HG02571 (cell line): Measurements from ENCODE around the gene CTNNBIP1.

ENCODE experiments used
- ATAC-seq: cut with Tn5 transposase; IDR thresholded peaks from one replicate; pipeline ENCODE4 v1.9.1; 2021; ENCODE audit warnings: mild to moderate bottlenecking, moderate library complexity; ENCODE audit not compliant: unreplicated experiment

CTNNBIP1 gene

DNA sequence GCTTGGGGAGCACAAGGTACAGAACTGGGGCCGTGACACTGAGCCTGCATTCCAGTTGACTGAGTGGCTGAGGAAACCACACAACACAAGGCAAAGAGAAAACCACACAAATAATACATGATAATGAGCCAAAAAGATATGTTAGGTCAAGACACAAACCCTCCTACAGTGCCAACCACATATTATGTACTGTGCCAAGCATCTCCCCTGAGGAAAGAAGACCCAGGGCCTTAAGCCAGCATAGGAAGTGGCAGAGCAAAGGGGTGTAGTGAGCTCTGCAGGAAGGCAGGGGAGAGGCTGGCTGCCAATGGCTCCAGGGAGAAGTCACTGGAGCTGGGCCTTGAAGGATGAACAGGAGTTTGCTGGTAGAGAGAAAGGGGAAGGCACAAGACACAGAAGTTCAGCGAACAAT is 28.2 kb downstream of the CTNNBIP1 start:
- ATAC-seq: no peak

DNA sequence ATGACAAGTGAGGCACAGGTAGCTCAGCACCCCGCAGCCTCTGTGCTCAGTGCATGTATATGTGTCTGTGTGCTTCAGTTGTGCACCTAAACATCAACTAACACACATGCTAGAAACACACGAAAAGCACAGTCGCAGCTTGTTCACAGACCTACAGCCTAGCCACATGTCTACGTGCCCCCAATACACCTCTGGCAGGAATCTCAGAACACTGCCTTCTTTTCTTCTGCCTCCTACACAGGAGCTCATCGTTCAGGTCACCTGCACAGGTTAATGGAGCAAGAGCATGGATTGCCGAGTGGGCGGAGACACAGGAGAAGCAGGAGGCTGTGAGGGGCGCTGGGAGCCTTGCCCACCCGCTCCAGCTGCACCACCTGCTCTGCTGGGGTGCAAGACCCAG is 31.7 kb downstream of the CTNNBIP1 start:
- no peak for ATAC-seq

DNA sequence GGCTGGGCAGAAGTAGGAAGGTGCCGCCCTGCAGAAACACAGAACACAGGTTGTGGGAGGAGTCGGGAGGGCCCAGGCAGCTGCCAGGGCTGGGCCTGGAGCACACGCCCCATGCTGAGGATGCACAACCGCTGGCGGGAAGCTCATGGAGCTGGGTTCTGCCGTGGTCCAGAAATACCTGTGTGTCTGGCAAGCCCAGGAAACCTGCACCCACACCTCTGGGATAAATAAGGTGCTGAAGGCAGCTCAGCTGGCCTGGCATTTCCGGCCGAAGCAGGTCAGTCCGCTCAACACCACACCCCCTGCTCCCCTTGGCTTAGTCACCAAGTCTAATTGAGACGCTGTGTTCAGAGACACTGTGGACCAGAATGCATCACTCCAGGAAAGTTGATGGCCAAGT is 32.1 kb downstream of the CTNNBIP1 start:
- no peak for ATAC-seq

DNA sequence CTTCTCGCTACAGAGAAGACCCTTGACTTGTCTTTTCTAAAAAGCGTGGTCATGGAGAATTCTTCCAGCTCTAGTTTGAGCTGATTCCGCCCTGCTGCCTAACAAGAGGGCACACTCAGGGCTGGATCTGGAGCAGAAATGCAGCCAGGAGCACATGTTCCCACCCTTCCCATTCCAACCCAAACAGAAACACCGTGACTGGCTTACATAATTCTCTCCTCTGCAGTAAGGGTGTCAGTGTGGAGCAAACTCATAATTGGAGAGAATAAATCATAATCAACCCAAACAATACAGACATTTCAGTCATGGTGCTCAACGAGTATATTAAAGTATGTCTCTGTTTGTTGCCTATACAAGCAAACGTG is 34.5 kb downstream of the CTNNBIP1 start:
- no peak for ATAC-seq

DNA sequence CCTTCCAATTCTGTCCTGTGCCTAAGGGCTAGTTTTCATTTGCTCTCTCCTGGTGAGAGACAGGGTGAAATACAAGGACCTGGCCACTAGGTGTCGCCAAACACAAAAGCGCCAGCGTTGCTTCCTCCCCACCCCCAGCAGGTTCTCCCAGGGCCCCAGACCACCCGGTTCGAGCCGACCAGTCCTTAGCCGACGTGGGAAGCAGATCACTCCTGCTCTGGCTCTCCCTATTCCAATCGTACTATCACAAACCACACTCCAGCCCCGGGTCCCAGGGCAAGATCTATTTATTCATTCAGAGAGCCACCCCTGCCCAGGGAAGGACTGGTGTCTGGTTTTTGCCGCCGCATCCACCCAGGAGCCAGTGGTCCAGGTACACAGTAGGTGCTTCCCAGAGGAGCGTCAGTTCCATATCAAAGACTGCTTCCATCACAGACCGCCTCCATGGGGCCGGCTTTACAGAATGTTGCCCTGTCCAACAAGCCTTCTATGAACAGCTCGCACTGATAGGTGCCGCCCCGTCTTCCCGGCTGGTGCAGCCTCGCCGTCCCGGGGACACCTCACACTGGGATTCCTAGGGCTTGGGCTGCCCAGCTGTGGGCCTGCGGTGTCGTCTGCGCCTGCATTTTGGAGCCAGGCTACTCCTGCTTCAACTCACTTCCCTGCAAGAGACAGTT is 35.0 kb downstream of the CTNNBIP1 start:
- no peak for ATAC-seq

DNA sequence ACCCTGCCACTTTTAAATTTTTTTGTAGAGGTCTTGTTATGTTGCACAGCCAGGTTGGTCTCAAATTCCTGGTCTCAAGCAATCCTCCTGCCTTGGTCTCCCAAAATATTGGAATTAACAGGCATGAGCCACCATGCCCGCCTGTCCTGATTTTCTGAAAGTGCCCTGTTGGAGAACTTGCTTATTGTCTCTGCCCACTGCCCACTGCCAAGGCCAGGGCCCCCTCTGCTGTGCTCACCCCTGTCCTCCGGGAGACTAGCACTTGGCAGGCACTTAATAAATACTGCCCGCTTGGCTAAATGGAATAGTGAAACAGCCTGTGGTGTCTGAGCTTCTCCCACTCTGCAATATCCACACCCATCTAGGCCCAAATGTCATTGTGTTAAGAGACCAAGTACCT is 35.7 kb downstream of the CTNNBIP1 start:
- ATAC-seq: no peak

DNA sequence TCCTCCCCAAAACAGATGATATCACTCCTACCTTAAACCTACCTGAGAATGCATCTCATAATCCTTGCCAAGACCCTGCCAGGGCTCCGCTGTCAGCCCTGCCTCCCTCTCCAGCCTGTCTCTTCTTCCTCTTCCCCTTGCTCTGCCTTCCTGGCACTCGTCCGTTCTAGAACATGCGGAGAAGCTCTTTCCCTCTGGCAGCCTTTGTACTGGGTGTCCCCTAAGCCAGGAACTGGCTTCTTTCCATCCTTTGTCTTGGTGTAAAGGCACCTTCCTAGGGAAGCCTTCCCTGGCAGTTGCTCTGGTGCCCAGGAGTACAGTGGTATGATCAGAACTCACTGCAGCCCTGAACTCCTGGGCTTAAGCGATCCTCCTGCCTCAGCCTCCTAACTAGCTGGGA is 36.1 kb downstream of the CTNNBIP1 start:
- no peak for ATAC-seq

DNA sequence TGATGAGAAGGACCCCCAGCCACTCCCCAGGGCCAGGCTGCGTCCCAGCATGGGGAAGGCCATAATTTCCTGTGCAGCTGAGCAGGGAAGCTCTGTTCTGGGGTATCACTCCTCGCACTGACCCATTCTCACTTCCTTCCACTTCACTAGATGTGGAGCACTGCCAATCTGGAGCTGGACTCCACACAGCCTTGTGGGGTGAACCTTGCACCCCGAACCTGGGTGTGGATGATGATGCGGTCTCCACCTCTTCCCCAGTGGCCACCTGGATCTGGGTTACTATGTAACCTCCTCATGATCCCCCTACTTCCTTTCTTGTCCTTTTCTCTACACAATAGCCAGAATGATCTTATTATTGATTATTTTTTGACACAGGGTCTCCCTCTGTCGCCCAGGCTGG is 36.7 kb downstream of the CTNNBIP1 start:
- no peak for ATAC-seq

DNA sequence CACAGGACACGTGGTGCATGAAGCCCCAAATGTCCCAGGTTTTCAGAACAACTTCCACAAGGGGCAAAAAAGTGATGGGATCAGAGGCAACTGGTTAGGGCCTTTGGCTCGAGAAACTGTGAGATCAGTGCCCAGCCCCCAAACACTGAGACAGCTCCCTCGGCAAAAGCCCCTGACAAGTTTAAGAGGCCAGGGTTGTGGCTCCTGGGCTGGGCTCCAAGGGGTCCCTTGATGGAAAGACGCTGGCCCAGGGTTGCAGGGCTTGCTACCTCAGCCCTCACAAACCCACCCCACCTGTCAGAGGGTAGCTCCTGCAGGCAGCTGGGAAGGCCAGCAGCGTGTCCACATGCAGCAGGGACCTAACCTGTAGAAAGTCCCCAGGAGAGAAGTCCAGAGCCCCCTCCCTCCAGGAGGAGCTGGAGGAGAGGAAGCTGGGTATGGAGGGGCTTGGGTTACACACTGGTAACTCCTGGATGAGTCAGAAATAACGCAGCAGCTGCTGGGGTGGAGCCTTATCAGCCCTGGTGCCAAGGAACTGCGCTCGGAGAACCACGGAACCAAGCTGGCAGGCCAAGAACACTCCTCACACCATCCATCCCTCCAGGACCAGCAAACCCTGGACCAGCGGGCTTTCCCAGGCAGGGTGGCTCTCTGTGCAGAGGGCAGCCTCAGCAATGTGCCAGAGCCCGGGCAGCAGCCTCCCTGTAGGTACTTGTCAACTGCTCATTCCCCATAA is 37.5 kb downstream of the CTNNBIP1 start:
- ATAC-seq: no peak

DNA sequence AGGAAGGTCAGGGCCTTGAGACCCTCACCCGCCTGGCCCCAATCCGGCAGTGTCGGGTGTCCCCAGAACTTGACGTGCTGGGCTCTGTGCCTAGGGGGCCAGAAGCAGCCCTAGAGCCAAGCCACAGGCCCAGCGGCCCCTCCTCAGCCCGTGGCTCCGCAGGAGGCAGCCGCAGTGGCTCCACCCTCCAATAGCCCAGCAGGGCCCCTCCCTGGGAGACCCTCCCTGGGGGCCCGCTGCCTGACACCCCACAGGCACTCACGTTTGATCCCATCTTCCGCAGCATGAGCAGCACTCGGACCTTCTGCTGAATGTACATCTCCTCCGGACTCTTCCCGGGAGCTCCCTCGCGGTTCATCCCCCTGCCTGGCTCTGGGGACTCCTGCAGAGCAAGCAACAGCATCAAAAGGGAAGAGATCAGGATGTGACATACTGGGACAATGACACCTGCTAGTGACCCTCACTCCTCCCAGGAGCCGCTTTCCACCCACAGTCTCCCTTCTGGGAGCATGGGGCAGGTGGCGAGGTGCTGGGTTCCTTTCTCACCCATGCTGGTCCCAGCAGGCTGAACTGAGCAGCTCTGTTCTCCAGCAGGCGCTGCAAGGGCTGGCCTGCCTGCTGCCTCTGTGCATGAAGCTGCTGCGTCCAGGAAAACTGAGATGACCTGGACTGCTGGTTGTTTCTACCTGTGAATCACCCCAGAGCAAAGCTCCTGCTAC is 38.2 kb downstream of the CTNNBIP1 start:
- no peak for ATAC-seq

DNA sequence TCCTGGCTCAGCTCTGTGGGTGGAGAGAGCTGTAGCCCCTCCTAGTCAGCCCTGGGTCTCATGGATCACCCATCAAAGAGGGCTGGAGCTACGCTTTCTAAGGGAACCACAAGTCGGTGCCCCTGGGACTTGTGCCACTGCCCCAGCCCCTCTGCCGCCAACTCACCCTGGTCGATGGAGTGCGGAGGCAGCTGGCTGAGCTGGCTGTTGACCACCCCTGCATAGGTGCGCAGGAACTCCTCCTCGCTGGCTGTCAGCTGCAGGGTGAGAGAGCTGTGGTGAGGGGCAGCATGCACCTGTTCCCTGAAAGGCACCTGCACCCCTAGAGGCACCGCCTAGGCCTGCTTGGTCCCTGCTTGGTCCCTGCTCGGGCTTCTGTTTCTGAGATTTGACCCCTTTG is 39.0 kb downstream of the CTNNBIP1 start:
- ATAC-seq: no peak

DNA sequence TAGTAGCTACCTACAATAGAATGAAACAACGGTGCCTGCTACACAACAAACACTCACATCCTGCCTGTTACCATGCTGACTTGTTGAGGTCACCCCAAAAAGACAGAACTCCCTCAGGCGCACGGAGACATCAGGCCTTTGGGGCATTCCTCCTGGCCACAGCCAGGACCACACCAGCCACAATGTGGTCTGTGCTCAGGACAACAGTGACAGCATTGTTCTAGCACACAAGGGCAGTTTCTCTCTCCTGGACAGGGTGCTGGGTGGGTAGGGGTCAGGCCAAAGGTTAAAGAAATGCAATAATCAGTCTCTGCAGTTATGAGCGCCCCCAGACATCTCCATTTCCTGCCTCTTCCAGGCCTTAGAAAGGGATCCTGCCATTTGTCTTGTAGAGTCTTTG is 39.5 kb downstream of the CTNNBIP1 start:
- ATAC-seq: no peak

DNA sequence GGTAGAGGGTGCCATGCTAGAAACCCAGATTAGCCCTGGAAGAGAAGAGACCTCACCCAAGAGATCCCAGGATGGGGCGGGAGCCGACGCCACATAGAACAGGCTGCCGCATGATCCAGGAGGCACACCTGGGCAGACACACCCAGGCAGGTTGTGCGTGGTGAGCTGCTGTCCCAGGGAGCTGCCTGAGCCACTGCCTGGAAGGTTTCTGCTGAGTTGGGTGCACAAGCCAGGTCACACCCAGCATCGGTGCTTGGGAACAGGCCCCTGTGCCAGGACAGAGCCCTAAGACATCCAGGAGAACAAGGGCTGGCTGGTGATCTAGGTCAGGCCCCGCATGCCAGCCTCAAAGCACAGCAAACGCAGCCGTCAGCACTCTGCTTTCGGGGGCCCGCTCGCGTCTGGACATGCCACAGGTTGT is 40.2 kb downstream of the CTNNBIP1 start:
- ATAC-seq: no peak

DNA sequence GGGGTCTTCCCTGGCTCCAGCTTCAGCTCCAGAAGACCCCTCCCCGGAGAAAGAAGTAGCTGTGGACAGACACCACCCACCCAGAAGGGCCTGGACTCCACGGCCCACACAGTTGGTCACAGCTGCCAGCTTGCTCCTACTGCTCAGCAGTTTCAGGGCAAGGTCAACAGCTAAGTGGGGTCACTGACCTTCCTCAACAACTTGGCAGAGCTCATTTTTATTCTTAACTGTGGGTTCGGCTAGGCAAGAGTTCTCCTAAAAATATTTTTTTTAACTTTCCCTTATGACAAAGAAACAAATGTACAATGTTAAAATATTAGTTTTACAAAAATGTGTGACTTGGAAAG is 41.9 kb downstream of the CTNNBIP1 start:
- ATAC-seq: no peak

DNA sequence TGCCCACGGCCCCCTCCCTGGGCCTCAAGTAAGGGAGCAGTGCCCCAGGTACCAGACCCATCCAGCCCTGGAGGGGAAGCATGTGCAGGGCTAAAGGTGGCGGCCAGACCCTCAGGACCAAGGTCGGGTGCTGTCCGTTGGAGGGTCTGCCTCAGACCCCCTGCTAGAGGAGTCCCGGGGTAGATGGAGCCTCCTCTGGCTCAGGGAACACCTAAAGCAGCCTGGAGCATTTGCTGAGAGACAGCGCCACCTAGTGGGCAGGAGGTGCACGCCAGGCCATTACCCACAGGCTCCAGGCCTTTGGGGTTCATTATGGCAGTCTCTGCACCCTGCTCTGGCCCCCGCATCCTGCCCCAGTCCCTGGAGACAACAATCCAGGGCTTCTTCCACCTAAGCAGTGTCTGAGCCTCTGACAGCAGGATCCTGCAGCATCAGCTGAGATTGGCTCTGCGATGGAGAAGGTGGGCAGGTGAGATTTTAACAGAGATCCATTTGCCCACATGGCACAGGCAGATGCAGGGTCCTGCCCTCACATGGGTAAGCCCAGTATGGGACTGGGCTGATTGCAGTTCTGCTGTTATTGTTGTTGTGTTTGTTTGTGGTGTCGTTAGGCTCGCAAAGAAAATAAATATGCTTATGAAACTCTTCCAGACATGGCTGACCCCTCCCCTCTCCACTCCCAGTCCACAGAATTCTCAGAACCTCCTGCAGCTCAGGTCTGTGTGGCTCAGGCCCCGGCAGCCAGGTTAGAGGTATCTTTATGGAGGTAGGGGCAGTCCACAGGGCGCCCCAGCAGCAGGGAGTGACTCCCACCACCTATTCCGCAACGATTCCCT is 42.4 kb downstream of the CTNNBIP1 start:
- no peak for ATAC-seq

DNA sequence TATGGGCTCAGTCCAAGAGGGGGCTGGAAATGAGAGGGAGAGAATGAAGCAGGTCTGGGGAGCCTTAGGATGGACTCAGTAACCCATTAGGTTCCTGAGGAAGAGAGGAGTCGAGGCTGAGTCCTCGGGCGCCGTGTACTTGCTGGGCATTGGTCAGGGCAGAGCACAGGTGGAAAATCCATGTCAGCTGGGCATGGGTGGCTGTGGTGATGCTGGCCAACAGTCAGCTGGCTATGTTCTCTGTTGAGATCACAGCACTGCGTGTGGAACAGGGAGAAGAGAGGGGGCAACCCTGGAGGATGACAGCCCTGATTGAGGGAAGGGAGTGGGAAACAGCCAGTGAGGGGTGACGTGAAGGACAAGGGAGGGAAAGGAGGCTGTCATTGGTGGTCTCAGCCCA is 43.2 kb downstream of the CTNNBIP1 start:
- no peak for ATAC-seq

DNA sequence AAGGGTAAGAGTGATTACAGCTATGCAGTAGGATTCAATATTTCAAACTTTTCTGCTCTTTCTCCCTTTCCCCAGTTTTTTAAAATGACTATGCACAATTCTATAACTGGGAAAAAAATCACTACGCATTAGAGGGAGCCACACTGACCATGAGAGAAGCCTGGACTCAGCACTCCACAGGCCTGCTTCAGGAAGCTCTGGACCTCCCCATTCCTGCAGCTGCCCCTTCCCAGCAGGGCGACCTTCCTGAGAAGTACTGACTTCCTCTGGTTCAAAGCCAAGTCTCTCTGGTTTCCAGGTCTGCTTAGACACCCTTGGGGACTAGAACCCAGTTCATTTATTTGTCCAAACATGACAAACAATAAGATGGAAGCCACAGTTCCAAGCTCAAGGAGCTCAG is 44.3 kb downstream of the CTNNBIP1 start:
- no peak for ATAC-seq

DNA sequence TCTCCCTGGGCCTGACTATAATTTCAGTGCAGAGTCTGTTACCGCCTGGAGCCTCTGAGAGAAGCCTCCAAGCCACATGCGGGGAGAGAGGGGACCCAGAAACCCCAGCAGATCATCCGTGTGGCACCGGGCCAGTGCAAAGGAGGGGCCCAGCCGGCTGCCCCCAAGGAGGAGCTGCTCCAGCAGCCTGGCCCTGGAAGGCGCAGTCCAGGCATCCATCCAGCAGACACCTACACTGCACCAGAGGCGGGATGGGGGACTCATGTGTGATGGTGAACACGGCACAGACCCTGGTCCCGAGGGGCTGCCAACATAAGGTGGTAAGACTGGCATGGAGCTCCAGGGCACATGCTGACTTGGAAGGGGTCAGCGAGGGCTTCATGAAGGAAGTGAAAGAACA is 46.7 kb downstream of the CTNNBIP1 start:
- no peak for ATAC-seq

DNA sequence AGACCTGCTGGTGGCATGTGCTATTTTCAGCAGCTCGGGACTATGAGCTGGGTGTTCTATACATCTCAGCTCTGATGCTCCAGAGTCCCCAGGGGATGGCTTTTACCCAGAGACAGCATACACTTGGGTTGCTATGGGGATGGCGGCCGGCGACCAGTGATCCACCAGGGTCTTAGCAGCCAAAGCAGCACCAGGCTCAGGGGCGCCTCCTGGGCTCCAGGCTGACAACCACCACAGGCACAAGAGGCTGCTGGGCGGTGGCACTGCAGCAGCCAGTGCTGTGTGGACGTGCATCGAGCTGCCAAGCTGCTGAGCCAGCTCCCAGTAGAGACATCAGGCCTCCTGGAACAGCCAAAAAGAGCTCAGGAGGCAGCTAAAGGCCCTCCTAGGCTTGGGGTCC is 48.7 kb downstream of the CTNNBIP1 start:
- no peak for ATAC-seq

DNA sequence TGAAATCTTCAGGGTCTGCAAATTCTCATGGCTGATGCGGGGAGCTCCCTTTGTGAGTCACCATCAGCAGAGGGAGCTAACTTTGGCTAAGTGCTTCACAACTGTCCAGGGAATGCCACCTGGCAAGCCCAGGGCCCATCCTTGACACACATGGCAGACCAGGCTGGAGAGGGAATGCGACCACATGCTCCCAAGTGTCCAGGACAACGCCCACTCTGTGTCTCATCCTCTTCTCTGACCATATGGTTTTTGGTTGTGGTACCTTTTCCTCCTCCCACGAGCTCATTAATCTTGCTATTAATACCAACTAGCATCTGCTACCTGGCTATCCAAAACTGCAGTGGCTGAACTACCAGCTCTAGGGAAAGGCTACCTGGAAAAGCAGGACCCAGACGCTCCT is 49.2 kb downstream of the CTNNBIP1 start:
- ATAC-seq: no peak

DNA sequence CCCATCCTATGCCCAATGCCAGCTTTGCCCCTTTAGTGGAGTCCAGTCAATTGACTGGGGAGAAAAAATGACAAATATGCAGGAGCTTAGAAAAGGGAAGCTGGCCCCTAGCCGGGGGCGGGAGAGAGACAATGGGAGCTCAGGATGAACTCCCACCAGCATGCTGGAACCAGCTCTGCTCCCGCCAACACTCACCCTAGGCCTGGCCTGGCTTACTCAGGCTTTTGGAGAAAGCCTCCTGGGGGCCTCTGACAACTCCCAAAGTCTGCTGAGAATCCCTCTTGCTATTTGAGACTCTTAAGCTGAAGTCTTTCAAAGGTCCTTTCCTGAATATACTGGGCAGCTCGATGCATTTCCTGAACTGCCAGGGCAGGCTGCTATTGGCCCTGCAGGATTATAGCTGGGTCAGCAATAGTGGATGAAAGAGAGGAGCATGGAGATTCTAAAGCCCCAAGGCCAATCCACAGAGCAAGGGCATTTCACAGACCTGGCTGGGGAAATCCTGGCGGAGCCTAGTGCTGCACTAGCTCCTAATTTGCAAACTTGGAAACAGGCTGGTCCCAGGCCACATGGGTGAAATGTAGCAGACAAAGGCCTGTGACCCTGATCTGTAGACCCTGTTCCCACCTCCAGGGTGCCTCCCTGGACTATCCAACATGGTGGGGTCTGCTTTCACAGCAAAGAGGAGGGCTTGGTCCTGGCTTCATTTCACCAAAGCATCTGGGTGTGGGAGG is 50.6 kb downstream of the CTNNBIP1 start:
- no peak for ATAC-seq
